ENCODE measurements around the gene PLEKHG4B. TPM values are rescaled to one million over a fixed set of nuclear protein-coding genes. Genes with fewer than 3 reads are reported as not detected.
"Not testable (repeated sequence)": the region's sequence is repeated elsewhere in the genome, so short reads cannot be mapped to it uniquely, and the experiment has no call there.

Gene PLEKHG4B
- total RNA-seq, 2 donors from 2014 or later, result 0.55 TPM; not detected in 1

- H3K27me3 Mint-ChIP-seq, result peaks cover 22% of the 10 kb centered on the region
- ATAC-seq, result no peak
- no peak for DNase-seq
- H3K4me1 Mint-ChIP-seq, result no peaks in the 10 kb centered on the region
- H3K27ac Mint-ChIP-seq, result no peak overlapping the region
- peaks cover 2% of the 10 kb centered on the region for H3K9me3 ChIP-seq (ENCODE audit: control insufficient read depth, low read length, poor library complexity, severe bottlenecking)
- no peak overlapping the region for H3K4me3 Mint-ChIP-seq
- H3K36me3 Mint-ChIP-seq (ENCODE audit: low read depth), result no peaks in the 10 kb centered on the region
Observed at GRCh38 chr5:56561-57290, 35.2 kb upstream of the PLEKHG4B start.

DNA sequence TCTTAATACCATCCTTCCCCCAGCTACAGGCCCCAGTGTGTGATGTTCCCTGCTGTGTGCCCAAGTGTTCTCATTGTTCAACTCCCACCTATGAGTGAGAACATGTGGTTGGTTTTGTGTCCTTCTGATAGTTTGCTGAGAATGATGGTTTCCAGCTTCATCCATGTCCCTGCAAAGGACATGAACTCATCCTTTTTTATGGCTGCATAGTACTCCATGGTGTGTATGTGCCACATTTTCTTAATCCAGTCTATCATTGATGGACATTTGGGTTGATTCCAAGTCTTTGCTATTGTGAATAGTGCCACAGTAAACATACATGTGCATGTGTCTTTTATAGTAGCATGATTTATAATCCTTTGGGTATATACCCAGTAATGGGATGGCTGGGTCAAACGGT, 31.7 kb upstream of the PLEKHG4B start:
- H3K4me1 Mint-ChIP-seq; H3K36me3 Mint-ChIP-seq (ENCODE audit: low read depth); ATAC-seq; H3K4me3 Mint-ChIP-seq; DNase-seq; H3K9me3 ChIP-seq (ENCODE audit: control insufficient read depth, low read length, poor library complexity, severe bottlenecking); H3K27ac Mint-ChIP-seq: not testable (repeated sequence)
- H3K27me3 Mint-ChIP-seq, result peaks cover 22% of the 10 kb centered on the region

- H3K9me3 ChIP-seq (ENCODE audit: control insufficient read depth, low read length, poor library complexity, severe bottlenecking), result no peaks in the 10 kb centered on the region
- ATAC-seq, result no peak
- Mint-ChIP-seq H3K36me3 (ENCODE audit: low read depth) (peaks cover 2% of the 10 kb centered on the region), H3K27ac (no peak overlapping the region), H3K4me1 (no peaks in the 10 kb centered on the region), H3K4me3 (no peak overlapping the region), H3K27me3 (peaks cover 45% of the 10 kb centered on the region)
- no peak for DNase-seq
Observed at GRCh38 chr5:70440-70839, 21.5 kb upstream of the PLEKHG4B start.

GRCh38 chr5:72316-73180, 19.4 kb upstream of the PLEKHG4B start:
- ATAC-seq, H3K4me1 Mint-ChIP-seq: not testable (repeated sequence)
- peaks cover 56% of the 10 kb centered on the region for H3K27me3 Mint-ChIP-seq

DNA sequence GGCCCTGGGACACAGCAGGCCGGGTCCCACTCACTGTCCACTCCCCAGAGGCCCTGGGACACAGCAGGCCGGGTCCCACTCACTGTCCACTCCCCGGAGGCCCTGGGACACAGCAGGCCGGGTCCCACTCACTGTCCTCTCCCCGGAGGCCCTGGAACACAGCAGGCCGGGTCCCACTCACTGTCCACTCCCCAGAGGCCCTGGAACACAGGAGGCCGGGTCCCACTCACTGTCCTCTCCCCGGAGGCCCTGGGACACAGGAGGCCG, 18.9 kb upstream of the PLEKHG4B start:
- H3K36me3 Mint-ChIP-seq (ENCODE audit: low read depth); ATAC-seq; H3K4me1 Mint-ChIP-seq; H3K4me3 Mint-ChIP-seq; DNase-seq; H3K27ac Mint-ChIP-seq; H3K9me3 ChIP-seq (ENCODE audit: control insufficient read depth, low read length, poor library complexity, severe bottlenecking): not testable (repeated sequence)
- H3K27me3 Mint-ChIP-seq, result peaks cover 58% of the 10 kb centered on the region

More at GRCh38 chr5:72316-73180, 19.4 kb upstream of the PLEKHG4B start:
- not testable (repeated sequence) for H3K9me3 ChIP-seq (ENCODE audit: control insufficient read depth, low read length, poor library complexity, severe bottlenecking); H3K4me3 Mint-ChIP-seq; H3K27ac Mint-ChIP-seq; DNase-seq; H3K36me3 Mint-ChIP-seq (ENCODE audit: low read depth)

DNA sequence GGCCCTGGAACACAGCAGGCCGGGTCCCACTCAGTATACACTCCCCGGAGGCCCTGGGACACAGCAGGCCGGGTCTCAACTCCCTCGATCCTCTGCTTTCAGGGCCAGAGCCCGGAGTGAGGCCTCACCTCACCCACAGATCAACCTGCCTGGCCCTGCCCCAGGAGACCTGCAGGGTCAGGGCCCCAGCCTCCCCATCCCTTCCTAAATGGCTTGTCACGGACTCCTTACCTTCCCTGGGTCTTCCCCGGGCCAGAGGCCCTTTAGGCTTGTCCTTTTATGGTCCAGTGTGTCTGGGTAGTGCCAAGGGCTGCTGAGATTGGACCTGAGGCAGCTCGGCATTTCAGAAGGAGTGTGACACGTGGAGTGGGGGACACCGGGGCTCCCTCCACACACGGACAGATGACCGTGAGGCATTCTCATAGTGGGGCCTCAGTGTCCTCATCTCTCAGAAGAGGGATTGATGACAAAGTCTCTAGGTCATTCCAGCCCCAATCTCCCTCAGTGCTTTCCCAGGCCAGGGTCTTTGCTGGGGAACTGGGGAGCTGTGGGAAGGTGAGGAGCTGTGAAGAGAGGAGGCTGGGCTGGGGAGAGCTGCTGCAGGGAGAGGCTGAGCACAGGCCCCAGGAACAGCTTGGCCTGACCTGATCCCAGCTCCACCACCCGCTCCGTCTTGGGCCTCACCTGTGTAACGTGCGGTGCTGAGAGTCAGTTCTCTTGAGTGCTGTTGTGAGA, 18.0 kb upstream of the PLEKHG4B start:
- DNase-seq (no peak), ATAC-seq (no peak)
- H3K27me3 Mint-ChIP-seq, result peaks cover 64% of the 10 kb centered on the region
- H3K9me3 ChIP-seq (ENCODE audit: control insufficient read depth, low read length, poor library complexity, severe bottlenecking), result no peaks in the 10 kb centered on the region
- H3K36me3 Mint-ChIP-seq (ENCODE audit: low read depth), result peaks cover 2% of the 10 kb centered on the region
- H3K4me1 Mint-ChIP-seq, result no peaks in the 10 kb centered on the region
- no peak overlapping the region for H3K27ac Mint-ChIP-seq
- H3K4me3 Mint-ChIP-seq, result no peak overlapping the region

DNA sequence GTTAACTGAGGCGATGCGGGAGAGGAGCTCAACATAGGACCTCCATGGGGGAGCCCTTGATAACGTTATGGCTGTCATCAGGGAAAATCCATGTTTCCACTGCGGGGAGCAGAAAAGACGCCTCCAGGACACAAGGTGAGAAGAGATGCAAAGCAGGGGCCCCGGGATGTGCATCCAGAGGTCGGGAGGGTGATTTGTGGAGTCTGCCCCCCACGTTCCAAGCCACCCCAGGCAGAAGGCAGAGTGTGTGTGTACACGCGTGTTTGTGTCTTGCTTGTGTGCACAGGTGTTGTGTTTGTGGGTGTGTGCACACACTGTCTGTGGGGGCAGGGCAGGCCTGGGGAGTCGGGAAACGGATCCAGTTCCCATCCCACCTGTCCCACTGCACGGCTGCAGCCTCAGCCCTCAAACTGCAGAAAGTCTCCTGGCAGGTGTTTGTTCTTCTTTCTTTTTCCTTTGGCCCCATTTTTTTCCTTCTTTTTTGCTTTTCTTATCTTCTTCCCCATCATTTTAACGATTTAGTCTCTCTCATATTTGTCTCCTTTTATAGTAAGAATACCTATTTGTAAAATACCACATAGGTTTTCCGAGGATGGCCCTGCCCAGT, 17.4 kb upstream of the PLEKHG4B start:
- H3K36me3 Mint-ChIP-seq (ENCODE audit: low read depth), result peaks cover 2% of the 10 kb centered on the region
- no peak overlapping the region for H3K27ac Mint-ChIP-seq
- no peak for ATAC-seq
- no peaks in the 10 kb centered on the region for H3K9me3 ChIP-seq (ENCODE audit: control insufficient read depth, low read length, poor library complexity, severe bottlenecking)
- H3K27me3 Mint-ChIP-seq, result peaks cover 62% of the 10 kb centered on the region
- no peak for DNase-seq
- no peaks in the 10 kb centered on the region for H3K4me1 Mint-ChIP-seq
- no peak overlapping the region for H3K4me3 Mint-ChIP-seq

- no peak for ATAC-seq
- Mint-ChIP-seq H3K27ac (no peak overlapping the region), H3K4me3 (no peak overlapping the region), H3K4me1 (no peaks in the 10 kb centered on the region), H3K27me3 (peaks cover 57% of the 10 kb centered on the region), H3K36me3 (ENCODE audit: low read depth) (peaks cover 2% of the 10 kb centered on the region)
- no peaks in the 10 kb centered on the region for H3K9me3 ChIP-seq (ENCODE audit: control insufficient read depth, low read length, poor library complexity, severe bottlenecking)
- no peak for DNase-seq
Observed at GRCh38 chr5:75331-76320, 16.3 kb upstream of the PLEKHG4B start.

GRCh38 chr5:76358-77169, 15.4 kb upstream of the PLEKHG4B start:
- Mint-ChIP-seq H3K27me3 (peaks cover 59% of the 10 kb centered on the region), H3K36me3 (ENCODE audit: low read depth) (peaks cover 2% of the 10 kb centered on the region), H3K4me1 (no peaks in the 10 kb centered on the region), H3K27ac (no peak overlapping the region), H3K4me3 (no peak overlapping the region)
- H3K9me3 ChIP-seq (ENCODE audit: control insufficient read depth, low read length, poor library complexity, severe bottlenecking), result no peaks in the 10 kb centered on the region
- DNase-seq, result no peak
- no peak for ATAC-seq

DNA sequence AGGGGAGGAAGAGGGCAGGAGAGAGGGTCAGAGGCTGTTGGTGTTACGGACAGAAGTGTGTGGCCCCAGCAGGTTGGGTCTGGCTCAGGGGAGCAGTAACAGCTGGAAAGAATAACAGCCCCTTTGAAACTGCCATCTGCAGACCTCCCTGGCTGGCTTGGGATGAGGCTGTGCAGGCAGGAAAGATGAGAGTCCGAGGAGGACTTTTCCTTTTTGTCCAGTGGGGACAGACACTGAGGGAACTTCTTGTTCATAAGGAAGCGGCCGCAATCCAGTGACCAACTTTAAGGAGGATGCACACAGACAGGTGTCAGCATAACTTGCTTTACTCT, 14.8 kb upstream of the PLEKHG4B start:
- Mint-ChIP-seq H3K36me3 (ENCODE audit: low read depth) (peaks cover 2% of the 10 kb centered on the region), H3K27ac (no peak overlapping the region), H3K4me3 (no peak overlapping the region), H3K27me3 (peaks cover 62% of the 10 kb centered on the region), H3K4me1 (no peaks in the 10 kb centered on the region)
- DNase-seq (no peak), ATAC-seq (no peak)
- no peaks in the 10 kb centered on the region for H3K9me3 ChIP-seq (ENCODE audit: control insufficient read depth, low read length, poor library complexity, severe bottlenecking)

DNA sequence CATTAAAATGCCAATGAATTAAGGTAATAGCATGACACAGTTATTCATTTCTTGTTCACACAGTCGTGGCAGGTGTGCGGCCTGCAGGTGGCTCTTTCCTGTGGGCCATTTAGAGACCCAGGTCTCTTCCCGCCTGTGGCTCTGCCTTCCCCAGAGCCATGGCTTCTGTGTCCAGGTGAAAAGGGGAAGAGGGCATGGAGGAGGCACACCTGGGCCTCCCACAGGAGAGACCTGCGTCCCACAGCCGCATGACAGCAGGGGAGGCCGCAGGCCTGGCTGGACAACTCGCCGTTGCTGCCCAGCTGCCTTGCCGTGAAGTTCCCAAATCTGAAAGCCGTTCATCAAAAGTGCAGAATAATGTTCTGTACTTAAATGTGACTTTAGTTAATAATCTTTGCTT, 14.4 kb upstream of the PLEKHG4B start:
- no peak for DNase-seq
- Mint-ChIP-seq H3K27ac (no peak overlapping the region), H3K36me3 (ENCODE audit: low read depth) (peaks cover 2% of the 10 kb centered on the region), H3K4me3 (no peak overlapping the region), H3K27me3 (peaks cover 64% of the 10 kb centered on the region), H3K4me1 (no peaks in the 10 kb centered on the region)
- H3K9me3 ChIP-seq (ENCODE audit: control insufficient read depth, low read length, poor library complexity, severe bottlenecking), result no peaks in the 10 kb centered on the region
- ATAC-seq, result no peak
